Measurements from ENCODE around the gene TALDO1.
A peak's percentile ranks its signal among the peaks of the same experiment; 100 is the strongest.
"Not testable (repeated sequence)": the region's sequence is repeated elsewhere in the genome, so short reads cannot be mapped to it uniquely, and the experiment has no call there.

The TALDO1 gene

GRCh38 chr11:737899-738298 is 9.4 kb upstream of the TALDO1 start:
- not testable (repeated sequence) for DNase-seq

DNA sequence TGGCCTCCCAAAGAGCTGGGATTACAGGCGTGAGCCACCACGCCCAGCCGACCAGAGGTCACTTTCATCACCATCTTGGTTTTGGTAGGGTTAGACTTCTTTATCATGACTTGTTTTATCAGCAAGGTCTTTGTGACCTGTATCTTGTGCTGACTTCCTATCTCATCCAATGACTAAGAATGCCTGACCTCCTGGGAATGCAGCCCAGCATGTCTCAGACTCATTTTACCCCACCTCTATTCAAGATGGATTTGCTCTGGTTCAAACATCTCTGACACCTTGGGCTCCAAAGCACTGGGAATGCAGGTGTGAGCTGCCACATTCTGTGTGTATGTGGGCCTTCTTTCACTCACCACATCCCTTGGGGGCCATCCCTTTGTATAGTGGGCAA is 5.1 kb upstream of the TALDO1 start:
- DNase-seq = no peak

DNA sequence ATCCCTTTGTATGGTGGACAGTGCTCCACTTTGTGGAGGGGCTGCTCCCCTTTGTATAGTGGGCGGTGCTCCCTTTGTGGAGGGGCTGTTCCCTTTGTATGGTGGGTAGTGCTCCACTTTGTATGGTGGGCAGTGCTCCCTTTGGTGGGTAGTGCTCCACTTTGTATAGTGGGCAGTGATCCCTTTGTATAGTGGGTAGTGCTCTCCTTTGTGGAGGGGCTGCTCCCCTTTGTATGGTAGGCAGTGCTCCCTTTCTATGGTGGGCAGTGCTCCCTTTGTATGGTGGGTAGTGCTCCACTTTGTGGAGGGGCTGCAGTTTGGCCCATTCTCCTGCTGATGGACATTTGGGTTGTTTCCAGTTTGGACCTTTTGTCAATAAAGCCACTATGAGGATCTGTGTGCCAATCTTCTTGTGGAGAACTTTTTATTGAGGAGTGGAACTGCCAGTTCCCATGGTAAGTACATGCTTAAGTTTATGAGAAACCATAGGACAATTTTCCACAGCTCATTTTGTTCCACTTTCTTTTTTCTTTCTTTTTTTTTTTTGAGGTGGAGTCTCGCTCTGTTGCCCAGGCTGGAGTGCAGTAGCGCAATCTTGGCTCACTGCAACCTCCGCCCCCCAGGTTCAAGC is 4.6 kb upstream of the TALDO1 start:
- no peak for DNase-seq

DNA sequence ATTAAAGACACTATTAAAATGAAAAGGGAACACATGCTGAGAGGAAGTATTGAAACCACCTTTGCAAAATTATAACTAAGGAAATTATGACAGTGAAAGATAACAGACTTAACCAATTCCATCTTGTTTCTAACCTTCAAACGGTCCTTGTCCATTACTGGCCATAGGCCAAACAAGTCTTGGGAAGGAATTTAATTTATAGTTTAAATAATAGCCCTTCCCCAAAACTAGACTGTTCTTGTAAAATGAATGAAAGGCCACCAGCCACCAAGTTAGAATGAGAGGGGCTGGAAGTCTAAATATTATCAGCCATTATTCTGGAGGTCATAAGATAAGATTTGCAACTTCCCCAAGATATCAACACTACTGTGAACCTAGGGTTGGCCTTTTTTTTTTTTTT is 1.8 kb upstream of the TALDO1 start:
- DNase-seq = no peak

DNA sequence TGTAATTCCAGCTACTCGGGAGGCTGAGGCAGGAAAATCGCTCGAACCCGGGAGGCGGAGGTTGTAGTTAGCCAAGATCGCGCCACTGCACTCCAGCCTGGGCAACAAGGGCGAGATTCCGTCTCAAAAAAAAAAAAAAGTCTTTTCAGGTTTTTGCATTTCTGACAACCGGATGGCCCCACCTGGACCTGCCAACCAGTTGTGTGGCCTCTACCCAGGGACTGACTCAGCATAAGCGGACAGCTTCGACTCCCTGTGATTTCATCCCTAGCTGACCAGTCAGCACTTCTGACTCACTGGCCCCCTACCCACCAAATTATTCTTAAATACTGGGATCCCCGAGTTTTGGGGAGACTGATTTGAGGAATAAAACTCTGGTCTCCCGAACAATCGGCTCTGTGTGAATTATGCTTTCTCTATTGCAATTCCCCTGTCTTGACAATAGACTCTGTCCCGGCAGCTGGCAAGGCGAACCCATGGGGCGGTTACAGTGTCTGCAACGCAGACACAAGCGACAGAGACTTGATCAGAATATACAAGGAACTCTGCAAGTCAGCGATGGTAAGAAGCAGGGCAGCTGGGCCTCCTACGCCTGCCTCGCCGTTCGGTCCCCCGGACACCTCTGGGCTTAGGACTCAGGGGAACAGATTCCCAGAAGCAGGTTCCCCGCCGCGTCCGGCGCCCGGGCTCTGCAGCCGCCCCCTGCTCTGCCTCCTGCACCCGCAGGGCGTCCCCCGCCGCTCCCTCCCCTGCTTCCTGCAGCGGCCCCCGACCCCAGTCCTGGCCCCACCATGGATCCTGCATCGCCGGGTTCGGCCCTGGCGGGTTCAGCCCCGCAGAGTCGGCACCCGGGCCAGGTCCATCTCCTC is 741 bp upstream of the TALDO1 start:
- DNase-seq = peak; percentile 14

DNA sequence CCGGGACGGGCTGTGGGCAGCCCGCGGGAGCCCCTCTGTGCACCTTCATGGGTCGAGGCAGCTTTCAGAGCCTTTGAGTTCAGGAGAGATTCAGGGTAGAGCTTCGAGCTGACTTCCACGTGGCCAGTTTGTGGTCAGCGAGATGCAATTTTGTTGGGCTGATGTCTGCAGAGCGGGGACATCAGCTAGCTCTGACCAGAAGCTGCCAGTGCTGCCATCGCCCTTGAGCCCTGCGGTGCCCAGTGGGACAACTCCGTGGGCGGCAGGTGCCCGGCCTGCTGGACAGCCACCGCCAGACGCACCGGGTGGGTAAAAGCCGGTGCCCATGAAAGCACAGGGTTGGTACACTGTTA is 719 bp downstream of the TALDO1 start:
- DNase-seq = no peak

GRCh38 chr11:749731-750130 is 2.5 kb downstream of the TALDO1 start:
- no peak for DNase-seq

DNA sequence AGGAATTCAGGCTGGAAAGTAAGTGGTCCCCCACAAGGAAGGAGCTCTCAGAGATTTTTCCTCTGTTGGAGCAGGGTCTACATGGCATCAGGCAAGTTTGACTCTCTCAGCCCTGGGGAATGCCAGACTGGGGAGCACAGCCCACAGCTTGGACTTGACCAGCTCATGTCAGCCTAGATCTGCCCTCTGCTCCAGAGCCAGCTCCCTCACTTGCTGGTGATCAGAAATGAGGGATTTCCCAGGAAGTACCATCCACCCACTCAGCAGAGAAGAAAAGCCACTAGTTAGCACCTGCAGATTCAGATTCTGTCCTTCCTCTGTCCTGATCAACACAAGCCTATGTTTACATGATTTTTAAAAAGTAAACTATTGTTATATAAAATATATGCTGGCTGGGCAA is 13.0 kb downstream of the TALDO1 start:
- DNase-seq = no peak

DNA sequence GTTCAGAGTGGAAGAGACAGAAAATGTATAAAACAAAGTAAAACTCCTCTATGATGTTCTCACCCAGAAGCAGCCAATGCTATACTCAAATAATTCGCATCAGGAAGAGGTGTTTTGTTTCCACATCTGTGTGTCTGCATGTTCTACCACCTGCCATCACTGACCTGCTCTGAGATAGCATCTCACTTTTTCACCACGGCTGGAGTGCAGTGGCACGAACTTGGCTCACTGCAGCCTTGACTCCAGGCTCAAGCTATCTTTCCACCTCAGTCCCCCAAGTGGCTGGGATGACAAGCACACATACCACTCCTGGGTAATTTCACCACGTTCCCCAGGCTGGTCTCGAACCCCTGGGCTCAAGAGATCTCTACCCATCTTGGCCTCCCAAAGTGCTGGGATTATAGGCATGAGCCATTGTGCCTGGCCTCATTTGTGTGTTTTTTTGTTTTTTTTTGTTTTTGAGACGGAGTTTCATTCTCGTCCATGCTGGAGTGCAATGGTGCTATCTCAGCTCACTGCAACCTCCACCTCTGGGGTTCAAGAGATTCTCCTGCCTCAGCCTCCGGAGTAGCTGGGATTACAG is 14.4 kb downstream of the TALDO1 start:
- DNase-seq = no peak

DNA sequence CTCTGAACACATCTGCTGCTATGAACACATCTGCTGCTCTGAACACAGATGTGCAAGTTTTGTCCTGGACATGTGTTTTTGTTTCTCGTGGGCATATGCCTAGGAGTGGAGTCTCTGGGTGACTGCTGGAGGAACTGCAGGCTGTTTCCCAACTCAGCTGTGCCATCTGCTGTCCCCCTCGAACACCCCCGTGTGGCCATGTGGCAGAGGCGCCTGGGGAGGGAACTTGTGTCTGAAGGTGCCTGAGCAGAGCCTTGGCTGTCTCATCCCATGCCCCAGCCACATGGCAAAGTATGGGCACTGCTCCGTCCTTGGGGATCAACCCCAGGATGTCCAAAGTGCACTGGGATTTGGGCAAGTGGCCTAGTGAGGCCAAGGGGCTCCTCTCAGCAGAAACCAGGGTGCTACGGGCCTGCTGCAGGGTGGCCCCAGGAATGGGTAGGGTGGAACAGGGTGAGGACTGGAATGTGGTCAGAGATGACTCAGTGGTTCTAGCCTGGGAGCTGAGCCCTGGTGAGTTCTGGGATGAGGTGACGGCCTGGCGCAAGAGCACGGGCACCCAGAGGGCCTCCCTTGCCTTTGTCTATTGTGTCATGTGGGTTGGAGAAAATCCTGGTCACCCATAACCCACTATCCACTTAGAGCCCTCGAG is 15.3 kb downstream of the TALDO1 start:
- no peak for DNase-seq

- DNase-seq = no peak
These were observed 15.8 kb downstream of the TALDO1 start for GRCh38 chr11:763073-763463.

DNA sequence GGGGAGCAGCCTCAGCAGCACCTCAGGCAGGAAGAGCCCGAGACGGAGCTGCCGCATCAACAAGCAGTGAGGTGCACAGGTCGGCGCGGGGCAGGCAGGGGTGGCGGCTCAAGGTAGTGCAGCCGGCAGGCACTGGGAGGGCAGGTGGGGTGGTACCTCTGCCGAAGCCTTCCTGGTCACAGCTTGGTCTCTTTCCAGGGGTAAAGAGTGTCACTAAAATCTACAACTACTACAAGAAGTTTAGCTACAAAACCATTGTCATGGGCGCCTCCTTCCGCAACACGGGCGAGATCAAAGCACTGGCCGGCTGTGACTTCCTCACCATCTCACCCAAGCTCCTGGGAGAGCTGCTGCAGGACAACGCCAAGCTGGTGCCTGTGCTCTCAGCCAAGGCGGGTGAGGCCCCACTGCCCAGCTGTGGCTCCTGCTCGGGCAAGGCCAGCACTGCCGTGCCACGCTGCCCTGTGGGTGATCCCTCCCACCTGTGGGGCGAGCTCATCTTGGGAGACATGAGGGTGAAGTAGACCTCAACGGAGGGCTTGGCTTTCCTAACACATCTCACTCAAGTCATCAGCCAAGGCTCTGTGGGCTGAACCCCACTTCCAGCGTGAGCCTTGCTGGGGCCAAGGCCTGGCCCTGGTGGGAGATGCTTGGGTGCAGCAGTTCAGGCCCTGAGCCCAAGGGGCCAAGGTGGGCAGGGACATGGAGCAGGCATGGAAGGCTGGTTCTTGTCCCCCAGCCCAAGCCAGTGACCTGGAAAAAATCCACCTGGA is 16.5 kb downstream of the TALDO1 start:
- no peak for DNase-seq

GRCh38 chr11:764322-765024 is 17.2 kb downstream of the TALDO1 start:
- DNase-seq = no peak

GRCh38 chr11:765025-765801 is 17.9 kb downstream of the TALDO1 start:
- peak; percentile 70 for DNase-seq

DNA sequence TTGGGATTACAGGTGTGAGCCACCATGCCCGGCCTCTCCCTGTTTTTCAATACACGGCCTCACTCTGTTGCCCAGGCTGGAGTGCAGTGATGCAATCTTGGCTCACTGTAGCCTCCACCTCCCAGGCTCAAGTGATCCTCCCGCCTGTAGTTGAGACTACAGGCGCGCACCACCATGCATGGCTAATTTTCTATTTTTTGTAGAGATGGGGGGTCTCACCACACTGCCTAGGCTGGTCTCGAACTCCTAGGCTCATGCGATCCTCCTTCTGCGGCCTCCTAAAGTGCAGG is 18.5 kb downstream of the TALDO1 start:
- DNase-seq = no peak

DNA sequence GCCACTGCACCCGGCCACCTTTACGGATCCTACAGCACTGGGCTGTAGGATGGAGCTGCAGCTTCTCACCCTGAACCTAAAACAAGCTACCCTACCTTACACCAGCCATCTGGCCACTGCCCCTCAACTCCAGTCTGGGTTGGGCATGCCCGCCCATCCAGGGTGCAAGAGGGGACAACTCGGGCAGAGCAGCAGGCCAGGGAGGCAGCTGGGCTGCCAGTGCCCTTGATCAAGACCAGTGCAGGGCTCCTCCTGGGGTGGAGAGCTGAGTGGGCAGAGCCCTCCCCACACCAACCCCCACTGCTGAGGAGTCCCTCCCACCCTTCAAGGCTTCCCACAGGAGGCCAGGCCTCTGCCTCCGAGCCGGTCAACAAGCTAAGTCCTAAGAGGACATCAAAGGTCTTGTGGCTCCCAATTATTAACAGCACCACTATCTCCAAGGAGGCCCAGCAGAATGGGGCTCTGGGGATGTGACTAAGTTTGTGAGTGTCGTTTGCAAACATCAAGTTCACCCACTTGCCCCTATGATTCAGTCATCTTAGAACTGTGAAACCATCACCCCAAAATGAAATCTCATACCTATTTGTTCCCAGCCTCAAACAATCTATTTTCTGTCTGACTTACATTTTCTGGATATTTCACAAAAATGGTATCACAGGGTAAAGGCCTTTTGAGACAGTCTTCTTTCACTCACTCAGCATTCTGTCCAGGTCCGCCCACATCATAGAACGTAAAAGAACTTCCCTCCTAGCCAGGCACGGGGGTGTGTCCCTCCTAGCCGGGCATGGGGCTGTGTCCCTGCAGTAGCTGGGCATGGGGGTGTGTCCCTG is 19.1 kb downstream of the TALDO1 start:
- DNase-seq = no peak

DNA sequence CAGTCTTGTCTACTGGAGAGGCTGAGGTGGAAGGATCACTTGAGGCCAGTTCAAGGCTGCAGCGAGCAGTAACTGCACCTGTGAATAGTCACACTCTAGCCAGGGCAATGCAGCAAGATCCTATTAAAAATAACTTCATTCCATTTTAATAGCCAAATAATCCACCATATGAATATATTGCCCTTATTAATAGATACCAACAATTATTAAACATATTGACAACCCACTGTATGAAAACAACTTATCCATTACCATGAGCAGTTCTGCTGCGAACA is 19.6 kb downstream of the TALDO1 start:
- no peak for DNase-seq

DNA sequence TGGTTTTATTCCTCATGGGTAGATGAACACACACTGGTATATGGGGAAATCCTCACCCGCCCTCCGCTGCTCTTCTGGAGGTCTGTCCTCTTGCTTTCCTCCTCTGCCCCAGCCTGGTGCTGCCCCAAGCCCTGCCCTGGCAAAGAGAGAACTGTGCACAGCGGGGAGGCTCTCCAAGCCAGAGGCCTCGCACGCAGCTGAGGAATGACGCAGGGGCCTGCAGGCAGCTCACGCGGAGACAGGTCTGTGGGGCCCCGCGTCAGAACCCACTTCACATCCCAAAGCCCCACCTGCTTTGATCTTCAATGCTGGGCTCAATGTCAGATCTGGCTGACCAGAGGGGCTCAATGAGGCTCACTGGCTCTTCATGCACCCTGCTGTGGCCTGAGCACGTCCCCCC is 20.0 kb downstream of the TALDO1 start:
- no peak for DNase-seq

DNA sequence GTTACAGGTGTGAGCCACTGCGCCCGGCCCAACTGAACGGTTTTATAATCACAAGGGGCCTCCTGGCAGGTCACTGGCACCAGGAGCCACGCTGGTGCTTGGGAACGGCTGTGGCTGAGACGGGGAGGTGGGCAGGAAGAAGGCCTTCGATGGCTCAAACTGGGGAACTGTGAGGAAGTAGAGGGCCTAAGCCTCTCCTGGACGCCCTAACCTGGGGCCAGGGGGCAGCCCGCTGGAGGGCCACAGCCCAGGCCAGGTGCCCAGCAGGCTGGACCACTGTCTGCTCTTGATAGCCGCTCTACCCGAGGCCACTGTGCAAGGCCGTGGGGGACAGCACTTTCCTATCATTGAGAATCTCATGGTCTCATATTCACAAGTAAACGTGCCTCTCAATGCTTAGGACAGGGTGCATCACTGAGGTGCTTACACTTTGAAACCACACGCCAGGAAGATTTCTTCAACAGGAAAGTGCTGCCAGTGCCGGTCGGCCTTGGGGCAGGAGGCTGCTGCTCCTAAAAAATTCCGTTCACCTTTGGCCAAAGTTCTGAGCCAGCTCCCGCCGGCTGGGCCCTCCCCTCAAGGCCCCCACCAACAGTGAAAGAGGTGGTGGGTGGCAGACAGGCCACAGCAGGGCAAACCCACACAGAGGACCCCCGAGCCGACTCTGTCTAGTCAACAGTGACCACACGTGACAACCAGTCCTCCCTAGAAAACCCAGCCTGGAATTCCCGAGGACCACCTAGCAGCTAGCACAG is 22.8 kb downstream of the TALDO1 start:
- no peak for DNase-seq
